ENCODE data around the gene GYG2. TPM values are rescaled to one million over a fixed set of nuclear protein-coding genes. Genes with fewer than 3 reads are reported as not detected.

Gene GYG2
- total and polyA plus RNA-seq, 2 donors: 0.23 to 0.38 TPM

DNA sequence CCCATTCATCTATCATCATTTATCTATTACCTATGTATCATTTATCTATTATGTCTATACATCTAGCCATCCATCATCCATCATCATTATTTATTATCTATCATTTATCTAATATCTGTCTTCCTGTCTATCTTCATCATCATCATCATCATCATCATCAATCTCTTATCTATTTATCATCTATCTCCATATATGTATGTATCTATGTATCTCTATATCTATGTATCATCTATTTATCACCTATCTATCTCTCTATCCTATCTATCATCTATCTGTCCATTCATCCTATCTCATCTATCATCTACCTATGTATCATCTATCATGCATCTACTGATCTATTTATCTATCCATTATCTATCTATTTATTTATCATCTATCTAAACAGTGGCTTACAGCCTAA lies 3.8 kb upstream of the GYG2 start:
- DNase-seq (ENCODE audit: low read depth in 6 of 9, low spot score in 9 of 9): no peak
- H3K4me1 ChIP-seq (ENCODE audit: control insufficient read depth in 2 of 2, insufficient read depth in 2 of 2, low read length in 2 of 2): peaks cover 0 to 10% of the 10 kb centered on the region in 2 donors
- no peaks in the 10 kb centered on the region for H3K36me3 ChIP-seq (ENCODE audit: control insufficient read depth in 2 of 2, insufficient read depth in 2 of 2, low read length in 1 of 2)
- no peaks in the 10 kb centered on the region for H3K9me3 ChIP-seq (ENCODE audit: control insufficient read depth in 2 of 2, insufficient read depth in 1 of 2, low read length in 1 of 2)
- H3K27me3 ChIP-seq (ENCODE audit: control insufficient read depth in 2 of 2, insufficient read depth in 1 of 2, low read length in 1 of 2): peaks cover 0 to 35% of the 10 kb centered on the region in 2 donors
- H3K4me3 ChIP-seq (ENCODE audit: low read length in 2 of 2): no peak overlapping the region
- H3K27ac ChIP-seq (ENCODE audit: low read depth in 1 of 2, low read length in 1 of 2): no peak overlapping the region

DNA sequence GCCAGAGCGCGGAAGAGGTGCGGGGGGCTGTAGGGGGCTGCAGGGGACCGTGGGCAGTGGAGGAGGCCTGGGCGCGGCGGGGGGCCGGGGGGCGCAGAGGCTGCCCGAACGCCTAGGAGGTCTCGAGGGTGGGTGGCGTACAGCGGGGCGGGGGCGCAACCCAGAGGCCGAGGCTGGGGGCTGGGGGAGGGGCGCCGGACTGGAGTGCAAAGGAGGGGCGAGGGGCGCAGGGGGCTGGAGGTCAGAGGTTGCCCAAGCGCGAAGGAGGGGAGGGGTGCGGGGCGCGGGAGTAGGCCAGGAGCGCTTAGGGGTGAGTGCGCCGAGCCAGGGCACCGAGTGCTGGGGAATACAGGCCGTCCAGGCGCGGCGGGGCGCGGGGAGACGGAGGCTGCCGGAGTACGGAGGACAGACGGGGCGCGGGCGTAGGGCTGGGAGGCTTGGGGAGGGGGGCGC lies 255 bp downstream of the GYG2 start:
- no peak overlapping the region for H3K27ac ChIP-seq (ENCODE audit: low read depth in 1 of 2, low read length in 1 of 2)
- no peak for DNase-seq (ENCODE audit: low read depth in 6 of 9, low spot score in 9 of 9)
- H3K36me3 ChIP-seq (ENCODE audit: control insufficient read depth in 2 of 2, insufficient read depth in 2 of 2, low read length in 1 of 2): no peaks in the 10 kb centered on the region
- peaks cover 0 to 4% of the 10 kb centered on the region in 2 donors for H3K4me1 ChIP-seq (ENCODE audit: control insufficient read depth in 2 of 2, insufficient read depth in 2 of 2, low read length in 2 of 2)
- no peaks in the 10 kb centered on the region for H3K9me3 ChIP-seq (ENCODE audit: control insufficient read depth in 2 of 2, insufficient read depth in 1 of 2, low read length in 1 of 2)
- H3K27me3 ChIP-seq (ENCODE audit: control insufficient read depth in 2 of 2, insufficient read depth in 1 of 2, low read length in 1 of 2): peaks cover 0 to 53% of the 10 kb centered on the region in 2 donors
- WGBS: 3% methylated on average over 40 of the region's 44 CpGs
- H3K4me3 ChIP-seq (ENCODE audit: low read length in 2 of 2): peak overlapping the region in 1 of 2 donors; percentile 35

DNA sequence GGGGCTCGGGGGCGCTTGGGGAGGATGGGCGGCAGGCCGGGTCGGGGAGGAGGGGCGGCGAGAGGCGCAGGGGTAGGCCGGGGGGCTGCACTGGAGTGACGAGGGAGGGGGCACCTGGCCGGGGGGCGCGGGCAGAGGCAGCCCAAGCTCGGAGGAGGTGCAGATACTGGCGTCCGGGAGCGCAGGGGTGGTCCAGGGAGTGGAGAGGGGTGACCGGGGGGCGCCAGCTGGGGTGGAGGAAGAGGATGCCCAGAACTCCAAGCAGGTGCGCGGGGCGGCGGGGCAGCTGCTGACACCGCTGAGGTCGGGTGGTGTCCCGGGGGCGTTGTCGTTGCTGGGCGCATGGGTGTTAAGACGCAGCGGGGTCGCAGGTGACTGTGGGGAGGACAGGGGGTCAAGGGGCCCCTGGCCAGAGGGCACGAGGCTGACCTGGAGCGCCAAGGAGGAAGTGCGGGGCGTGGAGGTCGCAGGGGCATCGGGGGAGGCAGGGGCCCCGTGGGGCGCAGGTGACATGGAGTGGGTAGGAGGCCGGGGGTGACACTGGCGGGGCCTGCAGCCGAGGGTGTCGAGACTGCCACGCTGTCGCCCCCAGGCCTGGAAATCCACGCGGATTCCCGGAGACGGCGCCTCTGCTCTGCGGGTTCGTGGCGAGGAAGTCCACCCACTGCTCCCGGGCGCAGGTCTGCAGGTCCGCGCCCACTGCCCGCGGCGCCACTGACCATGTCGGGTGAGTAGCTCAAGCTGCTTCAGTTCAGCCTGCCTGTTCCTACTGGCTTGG lies 928 bp downstream of the GYG2 start:
- 33% methylated on average over 60 of the region's 62 CpGs for WGBS
- peaks cover 0 to 4% of the 10 kb centered on the region in 2 donors for H3K4me1 ChIP-seq (ENCODE audit: control insufficient read depth in 2 of 2, insufficient read depth in 2 of 2, low read length in 2 of 2)
- H3K4me3 ChIP-seq (ENCODE audit: low read length in 2 of 2): peak overlapping the region in 1 of 2 donors; percentile 35
- H3K27me3 ChIP-seq (ENCODE audit: control insufficient read depth in 2 of 2, insufficient read depth in 1 of 2, low read length in 1 of 2): peaks cover 0 to 53% of the 10 kb centered on the region in 2 donors
- no peaks in the 10 kb centered on the region for H3K9me3 ChIP-seq (ENCODE audit: control insufficient read depth in 2 of 2, insufficient read depth in 1 of 2, low read length in 1 of 2)
- no peak overlapping the region for H3K27ac ChIP-seq (ENCODE audit: low read depth in 1 of 2, low read length in 1 of 2)
- DNase-seq (ENCODE audit: low read depth in 6 of 9, low spot score in 9 of 9): no peak
- no peaks in the 10 kb centered on the region for H3K36me3 ChIP-seq (ENCODE audit: control insufficient read depth in 2 of 2, insufficient read depth in 2 of 2, low read length in 1 of 2)

DNA sequence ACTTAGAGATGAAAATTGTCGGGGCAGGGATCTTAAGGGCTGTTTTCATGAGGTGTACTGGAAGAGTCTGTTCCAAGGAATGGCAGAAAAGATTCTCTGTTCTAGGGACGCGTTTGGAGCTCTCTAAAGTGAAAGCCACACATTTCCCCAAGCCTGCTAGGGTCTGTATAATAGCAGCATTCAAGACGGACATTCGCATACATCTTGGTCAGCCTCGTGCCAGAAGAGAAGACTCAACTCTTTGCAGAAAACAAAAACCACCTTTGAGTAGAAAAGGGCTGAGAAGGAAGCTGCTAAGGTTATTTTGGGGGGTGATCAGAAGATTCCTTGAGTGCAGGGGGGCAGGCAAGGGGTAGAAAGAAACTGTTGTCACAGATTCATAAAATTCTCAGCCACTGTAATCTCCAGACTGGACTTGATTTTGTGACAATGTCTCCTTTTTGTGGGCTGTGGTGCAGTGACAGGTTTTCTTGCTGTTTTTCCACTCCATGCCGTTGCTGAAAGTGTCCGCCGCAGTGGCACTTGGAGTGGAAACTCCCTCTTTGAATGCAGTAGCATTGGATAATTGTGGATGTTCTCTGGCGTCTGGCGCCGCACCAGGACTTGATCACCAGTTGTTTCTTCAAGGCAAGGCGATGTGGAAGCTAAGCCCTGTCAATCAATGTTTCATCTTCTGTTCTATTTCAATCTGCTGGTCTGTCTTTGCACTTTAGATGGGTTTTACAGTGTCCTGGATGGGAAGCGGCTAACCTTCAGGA lies 2.9 kb downstream of the GYG2 start:
- Histone ChIP-seq H3K36me3 (ENCODE audit: control insufficient read depth in 2 of 2, insufficient read depth in 2 of 2, low read length in 1 of 2) (no peaks in the 10 kb centered on the region), H3K4me1 (ENCODE audit: control insufficient read depth in 2 of 2, insufficient read depth in 2 of 2, low read length in 2 of 2) (peaks cover 0 to 4% of the 10 kb centered on the region in 2 donors), H3K9me3 (ENCODE audit: control insufficient read depth in 2 of 2, insufficient read depth in 1 of 2, low read length in 1 of 2) (peaks cover 0 to 2% of the 10 kb centered on the region in 2 donors), H3K4me3 (ENCODE audit: low read length in 2 of 2) (no peak overlapping the region), H3K27me3 (ENCODE audit: control insufficient read depth in 2 of 2, insufficient read depth in 1 of 2, low read length in 1 of 2) (peaks cover 0 to 45% of the 10 kb centered on the region in 2 donors), H3K27ac (ENCODE audit: low read depth in 1 of 2, low read length in 1 of 2) (no peak overlapping the region)
- DNase-seq (ENCODE audit: low read depth in 6 of 9, low spot score in 9 of 9): no peak
- WGBS: 97% methylated on average over 14 of the region's 14 CpGs

DNA sequence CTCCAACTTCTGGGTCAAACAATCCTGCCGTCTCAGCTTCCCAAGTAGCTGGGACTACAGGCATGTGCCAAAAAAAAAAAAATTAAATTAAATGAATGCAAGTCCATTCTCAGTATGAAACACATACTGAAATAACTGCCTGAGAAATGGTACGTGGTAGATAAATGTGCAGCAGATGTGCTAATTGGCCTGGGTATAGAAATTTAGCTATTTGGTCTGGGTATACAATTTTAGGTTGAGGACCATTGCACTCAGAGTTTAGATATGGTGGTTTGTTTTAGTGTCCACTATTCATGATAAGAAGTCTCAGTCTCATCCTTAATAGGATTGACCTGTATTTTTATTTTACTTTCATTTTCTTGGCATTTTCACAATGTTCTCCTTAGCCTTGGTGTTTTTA lies 9.2 kb downstream of the GYG2 start:
- H3K27ac ChIP-seq (ENCODE audit: low read depth in 1 of 2, low read length in 1 of 2): no peak overlapping the region
- DNase-seq (ENCODE audit: low read depth in 6 of 9, low spot score in 9 of 9): no peak
- no peak overlapping the region for H3K4me3 ChIP-seq (ENCODE audit: low read length in 2 of 2)
- no peaks in the 10 kb centered on the region for H3K36me3 ChIP-seq (ENCODE audit: control insufficient read depth in 2 of 2, insufficient read depth in 2 of 2, low read length in 1 of 2)
- peaks cover 0 to 9% of the 10 kb centered on the region in 2 donors for H3K9me3 ChIP-seq (ENCODE audit: control insufficient read depth in 2 of 2, insufficient read depth in 1 of 2, low read length in 1 of 2)
- no peaks in the 10 kb centered on the region for H3K27me3 ChIP-seq (ENCODE audit: control insufficient read depth in 2 of 2, insufficient read depth in 1 of 2, low read length in 1 of 2)
- H3K4me1 ChIP-seq (ENCODE audit: control insufficient read depth in 2 of 2, insufficient read depth in 2 of 2, low read length in 2 of 2): no peaks in the 10 kb centered on the region
- WGBS: over 99% methylated on average over 2 of the region's 2 CpGs

DNA sequence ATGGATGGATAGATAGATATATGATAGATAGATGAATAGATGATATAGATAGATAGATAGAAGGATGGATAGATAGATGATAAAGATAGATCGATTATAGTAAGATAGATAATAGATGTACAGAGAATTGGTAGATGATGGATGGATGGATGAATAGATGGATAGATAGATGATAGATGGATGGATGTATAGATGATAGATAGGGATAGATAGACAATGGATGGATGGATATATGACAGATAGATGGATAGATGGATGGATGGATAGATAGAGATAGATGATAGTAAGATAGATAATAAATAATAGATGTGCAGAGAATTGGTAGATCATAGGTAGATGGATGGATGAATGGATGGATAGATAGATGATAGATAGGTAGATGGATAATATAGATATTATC lies 12.2 kb downstream of the GYG2 start:
- Histone ChIP-seq H3K4me1 (ENCODE audit: control insufficient read depth in 2 of 2, insufficient read depth in 2 of 2, low read length in 2 of 2) (no peaks in the 10 kb centered on the region), H3K4me3 (ENCODE audit: low read length in 2 of 2) (no peak overlapping the region)
- 98% methylated on average over 1 of the region's 1 CpG for WGBS

DNA sequence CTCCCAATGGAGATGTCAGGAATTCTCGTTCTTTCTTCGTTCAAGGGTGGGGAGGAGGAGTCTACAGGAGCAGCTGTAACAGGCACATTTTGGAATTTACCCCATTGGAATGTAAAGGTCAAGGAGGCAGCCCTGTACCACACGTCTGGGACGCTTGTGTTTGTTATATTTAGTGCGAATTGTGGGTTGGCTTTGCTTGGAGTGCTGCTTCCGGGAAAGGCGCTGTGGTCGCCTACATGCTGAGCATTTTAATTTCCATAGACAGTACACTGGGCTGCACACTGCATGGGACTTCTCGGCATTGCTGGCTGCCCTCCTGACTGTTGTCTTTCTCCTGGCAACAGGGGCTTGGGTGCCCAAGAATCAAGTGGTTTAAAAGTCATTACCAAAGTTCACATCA lies 12.8 kb downstream of the GYG2 start:
- no peak overlapping the region for H3K4me3 ChIP-seq (ENCODE audit: low read length in 2 of 2)
- no peaks in the 10 kb centered on the region for H3K36me3 ChIP-seq (ENCODE audit: control insufficient read depth in 2 of 2, insufficient read depth in 2 of 2, low read length in 1 of 2)
- no peak for DNase-seq (ENCODE audit: low read depth in 6 of 9, low spot score in 9 of 9)
- H3K27ac ChIP-seq (ENCODE audit: low read depth in 1 of 2, low read length in 1 of 2): no peak overlapping the region
- H3K27me3 ChIP-seq (ENCODE audit: control insufficient read depth in 2 of 2, insufficient read depth in 1 of 2, low read length in 1 of 2): no peaks in the 10 kb centered on the region
- WGBS: 85% methylated on average over 9 of the region's 9 CpGs
- H3K4me1 ChIP-seq (ENCODE audit: control insufficient read depth in 2 of 2, insufficient read depth in 2 of 2, low read length in 2 of 2): no peaks in the 10 kb centered on the region
- peaks cover 0 to 8% of the 10 kb centered on the region in 2 donors for H3K9me3 ChIP-seq (ENCODE audit: control insufficient read depth in 2 of 2, insufficient read depth in 1 of 2, low read length in 1 of 2)

More for the DNA sequence above, 12.2 kb downstream of the GYG2 start:
- H3K9me3 ChIP-seq (ENCODE audit: control insufficient read depth in 2 of 2, insufficient read depth in 1 of 2, low read length in 1 of 2): peaks cover 0 to 9% of the 10 kb centered on the region in 2 donors
- no peak for DNase-seq (ENCODE audit: low read depth in 6 of 9, low spot score in 9 of 9)
- H3K27me3 ChIP-seq (ENCODE audit: control insufficient read depth in 2 of 2, insufficient read depth in 1 of 2, low read length in 1 of 2): no peaks in the 10 kb centered on the region
- no peaks in the 10 kb centered on the region for H3K36me3 ChIP-seq (ENCODE audit: control insufficient read depth in 2 of 2, insufficient read depth in 2 of 2, low read length in 1 of 2)
- no peak overlapping the region for H3K27ac ChIP-seq (ENCODE audit: low read depth in 1 of 2, low read length in 1 of 2)

DNA sequence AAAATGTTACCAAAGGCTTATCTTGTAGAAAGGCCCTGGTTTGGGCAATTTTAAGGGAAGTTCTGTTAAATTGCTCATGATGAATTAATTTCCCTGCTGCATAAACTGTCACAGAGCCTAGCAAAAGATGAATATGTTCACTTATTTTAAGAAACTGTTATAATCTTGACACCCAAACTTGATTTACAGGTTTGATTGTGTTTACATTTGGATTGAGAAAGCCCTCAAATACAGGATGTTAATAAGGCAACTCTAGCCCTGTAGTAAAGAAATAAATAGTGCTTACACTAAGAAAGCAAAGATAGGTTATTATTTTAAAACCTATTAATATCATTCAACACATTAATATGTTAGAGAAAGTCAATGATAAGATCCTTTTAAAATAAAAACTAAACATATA lies 18.3 kb downstream of the GYG2 start:
- H3K27me3 ChIP-seq (ENCODE audit: control insufficient read depth in 2 of 2, insufficient read depth in 1 of 2, low read length in 1 of 2): no peaks in the 10 kb centered on the region
- H3K4me1 ChIP-seq (ENCODE audit: control insufficient read depth in 2 of 2, insufficient read depth in 2 of 2, low read length in 2 of 2): no peaks in the 10 kb centered on the region
- no peaks in the 10 kb centered on the region for H3K36me3 ChIP-seq (ENCODE audit: control insufficient read depth in 2 of 2, insufficient read depth in 2 of 2, low read length in 1 of 2)
- H3K9me3 ChIP-seq (ENCODE audit: control insufficient read depth in 2 of 2, insufficient read depth in 1 of 2, low read length in 1 of 2): no peaks in the 10 kb centered on the region
- no peak overlapping the region for H3K4me3 ChIP-seq (ENCODE audit: low read length in 2 of 2)
- no peak for DNase-seq (ENCODE audit: low read depth in 6 of 9, low spot score in 9 of 9)
- H3K27ac ChIP-seq (ENCODE audit: low read depth in 1 of 2, low read length in 1 of 2): no peak overlapping the region

DNA sequence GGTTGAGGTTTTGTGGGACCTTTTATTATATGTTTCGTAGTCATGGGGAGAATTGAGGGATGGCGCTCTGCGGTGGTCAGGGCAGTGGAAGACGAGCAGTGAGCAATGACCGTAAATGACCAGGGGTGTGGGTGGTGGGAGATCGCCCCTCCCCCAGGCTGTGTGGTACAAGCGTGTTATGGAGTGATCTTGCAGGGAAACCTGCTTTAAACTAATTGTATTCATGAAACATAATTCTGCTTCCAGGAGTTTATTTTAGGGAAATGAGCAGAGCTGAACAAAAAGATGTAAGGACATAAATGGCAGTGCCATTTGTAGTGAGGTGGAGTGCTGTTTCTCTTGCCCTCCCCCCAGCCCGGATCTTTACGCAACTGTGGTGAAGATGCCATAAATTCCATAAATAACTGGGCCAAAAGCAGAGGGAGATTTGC lies 20.2 kb downstream of the GYG2 start:
- H3K4me3 ChIP-seq (ENCODE audit: low read length in 2 of 2): no peak overlapping the region
- no peaks in the 10 kb centered on the region for H3K4me1 ChIP-seq (ENCODE audit: control insufficient read depth in 2 of 2, insufficient read depth in 2 of 2, low read length in 2 of 2)
- no peaks in the 10 kb centered on the region for H3K9me3 ChIP-seq (ENCODE audit: control insufficient read depth in 2 of 2, insufficient read depth in 1 of 2, low read length in 1 of 2)
- no peaks in the 10 kb centered on the region for H3K36me3 ChIP-seq (ENCODE audit: control insufficient read depth in 2 of 2, insufficient read depth in 2 of 2, low read length in 1 of 2)
- WGBS: 93% methylated on average over 9 of the region's 9 CpGs
- no peak for DNase-seq (ENCODE audit: low read depth in 6 of 9, low spot score in 9 of 9)
- no peaks in the 10 kb centered on the region for H3K27me3 ChIP-seq (ENCODE audit: control insufficient read depth in 2 of 2, insufficient read depth in 1 of 2, low read length in 1 of 2)
- H3K27ac ChIP-seq (ENCODE audit: low read depth in 1 of 2, low read length in 1 of 2): no peak overlapping the region
